GM23338 (cell line): ENCODE data around the gene NR2C2. TPM values are rescaled to one million over a fixed set of nuclear protein-coding genes. Genes with fewer than 3 reads are reported as not detected.

Experiments
- ATAC-seq: fragments of 200-7000 bp; cut with Tn5 transposase; 3 replicates; pipeline ENCODE4 v1.9.1; 2020
- DNase-seq: peaks from one replicate; pipeline ENCODE4 v3.0.0-alpha.2; 2015; ENCODE audit warnings: low spot score
- H2AFZ ChIP-seq: fragments of 200-600 bp; sonication (generic); 2 replicates; pipeline ENCODE4 v1.8.0; 2016; ENCODE audit warnings: antibody characterized with exemption, mild to moderate bottlenecking, moderate library complexity
- H3F3A ChIP-seq: fragments of 200-600 bp; sonication (generic); replicated peaks from 2 replicates; pipeline ENCODE4 v1.8.0; 2017; ENCODE audit warnings: antibody characterized with exemption, mixed run types, low read depth
- H3K27ac ChIP-seq: fragments of 200-600 bp; sonication (generic); 2 replicates; pipeline ENCODE4 v1.6.1; 2016; ENCODE audit warnings: low read depth
- H3K27me3 ChIP-seq: fragments of 200-600 bp; sonication (generic); 2 replicates; pipeline ENCODE4 v1.8.0; 2016; ENCODE audit warnings: mild to moderate bottlenecking, mixed run types, moderate library complexity; ENCODE audit not compliant: insufficient read depth
- H3K36me3 ChIP-seq: fragments of 200-600 bp; sonication (generic); 2 replicates; pipeline ENCODE4 v1.8.0; 2016; ENCODE audit warnings: mild to moderate bottlenecking; ENCODE audit not compliant: insufficient read depth
- H3K4me1 ChIP-seq: fragments of 200-600 bp; sonication (generic); 2 replicates; pipeline ENCODE4 v1.8.0; 2016; ENCODE audit warnings: mild to moderate bottlenecking, moderate library complexity; ENCODE audit not compliant: insufficient read depth
- H3K4me2 ChIP-seq: fragments of 200-600 bp; sonication (generic); 2 replicates; pipeline ENCODE4 v1.7.1; 2017; ENCODE audit warnings: mixed run types
- H3K4me3 ChIP-seq: fragments of 200-600 bp; sonication (generic); 2 replicates; pipeline ENCODE4 v1.6.1; 2016; ENCODE audit warnings: mixed run types
- H3K79me2 ChIP-seq: fragments of 200-600 bp; sonication (generic); replicated peaks from 2 replicates; pipeline ENCODE4 v1.8.0; 2017; ENCODE audit warnings: mild to moderate bottlenecking; ENCODE audit not compliant: insufficient read depth
- H3K9me2 ChIP-seq: fragments of 200-600 bp; sonication (generic); 2 replicates; pipeline ENCODE4 v1.8.0; 2017; ENCODE audit not compliant: insufficient read depth
- H4K20me1 ChIP-seq: fragments of 200-600 bp; sonication (generic); replicated peaks from 2 replicates; pipeline ENCODE4 v1.8.0; 2017; ENCODE audit warnings: mild to moderate bottlenecking; ENCODE audit not compliant: insufficient read depth
- H3K27ac Mint-ChIP-seq: 2 replicates; pipeline ENCODE4 v1.8.0; 2020; ENCODE audit warnings: inconsistent platforms, mild to moderate bottlenecking, moderate library complexity, mixed read lengths
- H3K27me3 Mint-ChIP-seq: 3 replicates; pipeline ENCODE4 v1.8.0; 2022; ENCODE audit warnings: low read depth, mild to moderate bottlenecking, moderate library complexity, mixed read lengths, inconsistent platforms; ENCODE audit not compliant: insufficient read depth, poor library complexity
- H3K36me3 Mint-ChIP-seq: 3 replicates; pipeline ENCODE4 v1.8.0; 2021; ENCODE audit warnings: low read depth, mild to moderate bottlenecking, inconsistent platforms, moderate library complexity, mixed read lengths
- H3K4me1 Mint-ChIP-seq: 3 replicates; pipeline ENCODE4 v1.8.0; 2020; ENCODE audit warnings: mild to moderate bottlenecking, inconsistent platforms, mixed read lengths
- H3K4me3 Mint-ChIP-seq: 3 replicates; pipeline ENCODE4 v1.8.0; 2021; ENCODE audit warnings: moderate library complexity, mild to moderate bottlenecking, inconsistent platforms, mixed read lengths
- H3K9me3 Mint-ChIP-seq: 3 replicates; pipeline ENCODE4 v1.8.0; 2020; ENCODE audit warnings: moderate library complexity, mild to moderate bottlenecking, inconsistent platforms, mixed read lengths
- CREB1 ChIP-seq: fragments of 250-450 bp; sonication (Bioruptor Pico); IDR thresholded peaks from 2 replicates; pipeline ENCODE4 v1.5.0; 2020; ENCODE audit warnings: low read depth, mild to moderate bottlenecking, moderate library complexity
- EZH2 ChIP-seq: fragments of 200-600 bp; sonication (generic); IDR thresholded peaks from one replicate; pipeline ENCODE4 v1.8.0; 2017; ENCODE audit warnings: antibody characterized with exemption, mild to moderate bottlenecking, low read depth; ENCODE audit not compliant: unreplicated experiment
- EZH2phosphoT487 ChIP-seq: fragments of 200-600 bp; sonication (generic); IDR thresholded peaks from one replicate; pipeline ENCODE4 v1.8.1; 2018; ENCODE audit warnings: antibody characterized with exemption; ENCODE audit not compliant: unreplicated experiment
- JUNB ChIP-seq: IDR thresholded peaks from one replicate; pipeline ENCODE4 v1.6.1; 2016; ENCODE audit warnings: antibody characterized with exemption; ENCODE audit not compliant: unreplicated experiment
- POLR2AphosphoS5 ChIP-seq: IDR thresholded peaks from 2 replicates; pipeline ENCODE4 v1.6.1; 2016; ENCODE audit warnings: antibody characterized with exemption, low read depth
- REST ChIP-seq: IDR thresholded peaks from one replicate; pipeline ENCODE4 v1.6.1; 2018; ENCODE audit warnings: antibody characterized with exemption; ENCODE audit not compliant: unreplicated experiment
- STAT1 ChIP-seq: IDR thresholded peaks from one replicate; pipeline ENCODE4 v1.6.1; 2016; ENCODE audit warnings: antibody characterized with exemption; ENCODE audit not compliant: unreplicated experiment
- ZNF114 ChIP-seq: fragments of 250-450 bp; sonication (Bioruptor Pico); IDR thresholded peaks from 2 replicates; pipeline ENCODE4 v1.5.0; 2020; ENCODE audit warnings: mild to moderate bottlenecking, moderate library complexity
- ZNF331 ChIP-seq: fragments of 250-450 bp; sonication (Bioruptor Pico); IDR thresholded peaks from 2 replicates; pipeline ENCODE4 v1.5.0; 2020; ENCODE audit warnings: low read depth, mild to moderate bottlenecking, moderate library complexity
- polyA plus RNA-seq: library from polyadenylated mRNA; unstranded; fragments of >200 nt; fragmentation: Nextera tagmentation; extraction: Ambion mirVana; gene quantifications from 2 replicates; pipeline ENCODE4 v1.2.1, GENCODE V29; 2016
- total RNA-seq: library from RNA; depleted of rRNA; stranded (reverse); fragments of >200 nt; shearing (Covaris generic); gene quantifications from 2 replicates; pipeline ENCODE4 v1.2.3, GENCODE V29; 2014
- TF ChIP-seq, protein P1 (sequence below): IDR thresholded peaks from 2 replicates; pipeline ENCODE4 v1.6.1; 2016; ENCODE audit warnings: antibody characterized with exemption
- TF ChIP-seq, protein P2 (sequence below): fragments of 250-450 bp; sonication (Bioruptor Pico); IDR thresholded peaks from 2 replicates; pipeline ENCODE4 v1.5.0; 2020; ENCODE audit warnings: mild to moderate bottlenecking, moderate library complexity

Gene NR2C2
- total and polyA plus RNA-seq, 2 experiments from 2014 or later = 12.0 to 57.2 TPM

DNA sequence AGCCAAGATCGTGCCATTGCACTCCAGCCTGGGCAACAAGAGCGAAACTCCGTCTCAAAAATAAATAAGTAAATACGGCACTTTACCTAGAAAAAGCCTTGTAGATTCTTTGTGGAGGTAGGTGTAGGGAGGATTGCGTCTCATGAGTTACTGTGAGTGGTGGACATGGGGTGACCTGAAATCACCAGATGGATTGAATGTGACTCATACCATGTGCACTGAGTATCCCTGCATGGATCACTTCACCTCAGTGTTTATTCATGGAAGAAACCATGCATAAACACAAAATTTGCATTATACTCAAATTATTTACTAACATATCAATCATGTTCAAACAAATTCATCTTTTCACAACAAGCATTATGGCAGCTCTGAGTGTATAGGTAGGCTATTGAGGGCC, 61.8 kb downstream of the NR2C2 start:
- Mint-ChIP-seq H3K27me3 (no peaks in the 10 kb centered on the region), H3K36me3 (peaks cover 28% of the 10 kb centered on the region), H3K27ac (no peak overlapping the region), H3K9me3 (no peaks in the 10 kb centered on the region), H3K4me1 (no peaks in the 10 kb centered on the region), H3K4me3 (no peak overlapping the region)
- H3F3A ChIP-seq = no peaks in the 10 kb centered on the region
- H4K20me1 ChIP-seq = peaks cover 28% of the 10 kb centered on the region
- no peak overlapping the region for H2AFZ ChIP-seq
- H3K9me2 ChIP-seq = no peaks in the 10 kb centered on the region
- no peaks in the 10 kb centered on the region for H3K27me3 ChIP-seq
- ATAC-seq = no peak
- TF ChIP-seq, protein P1, sequence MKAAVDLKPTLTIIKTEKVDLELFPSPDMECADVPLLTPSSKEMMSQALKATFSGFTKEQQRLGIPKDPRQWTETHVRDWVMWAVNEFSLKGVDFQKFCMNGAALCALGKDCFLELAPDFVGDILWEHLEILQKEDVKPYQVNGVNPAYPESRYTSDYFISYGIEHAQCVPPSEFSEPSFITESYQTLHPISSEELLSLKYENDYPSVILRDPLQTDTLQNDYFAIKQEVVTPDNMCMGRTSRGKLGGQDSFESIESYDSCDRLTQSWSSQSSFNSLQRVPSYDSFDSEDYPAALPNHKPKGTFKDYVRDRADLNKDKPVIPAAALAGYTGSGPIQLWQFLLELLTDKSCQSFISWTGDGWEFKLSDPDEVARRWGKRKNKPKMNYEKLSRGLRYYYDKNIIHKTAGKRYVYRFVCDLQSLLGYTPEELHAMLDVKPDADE = no peak
- TF ChIP-seq EZH2phosphoT487 (no peak), REST (no peak), CREB1 (CRISPR knock-in tag) (no peak), EZH2 (no peak), POLR2AphosphoS5 (no peak), ZNF331 (no peak), ZNF114 (CRISPR knock-in tag) (no peak), JUNB (no peak), STAT1 (no peak)
- TF ChIP-seq, protein P2, sequence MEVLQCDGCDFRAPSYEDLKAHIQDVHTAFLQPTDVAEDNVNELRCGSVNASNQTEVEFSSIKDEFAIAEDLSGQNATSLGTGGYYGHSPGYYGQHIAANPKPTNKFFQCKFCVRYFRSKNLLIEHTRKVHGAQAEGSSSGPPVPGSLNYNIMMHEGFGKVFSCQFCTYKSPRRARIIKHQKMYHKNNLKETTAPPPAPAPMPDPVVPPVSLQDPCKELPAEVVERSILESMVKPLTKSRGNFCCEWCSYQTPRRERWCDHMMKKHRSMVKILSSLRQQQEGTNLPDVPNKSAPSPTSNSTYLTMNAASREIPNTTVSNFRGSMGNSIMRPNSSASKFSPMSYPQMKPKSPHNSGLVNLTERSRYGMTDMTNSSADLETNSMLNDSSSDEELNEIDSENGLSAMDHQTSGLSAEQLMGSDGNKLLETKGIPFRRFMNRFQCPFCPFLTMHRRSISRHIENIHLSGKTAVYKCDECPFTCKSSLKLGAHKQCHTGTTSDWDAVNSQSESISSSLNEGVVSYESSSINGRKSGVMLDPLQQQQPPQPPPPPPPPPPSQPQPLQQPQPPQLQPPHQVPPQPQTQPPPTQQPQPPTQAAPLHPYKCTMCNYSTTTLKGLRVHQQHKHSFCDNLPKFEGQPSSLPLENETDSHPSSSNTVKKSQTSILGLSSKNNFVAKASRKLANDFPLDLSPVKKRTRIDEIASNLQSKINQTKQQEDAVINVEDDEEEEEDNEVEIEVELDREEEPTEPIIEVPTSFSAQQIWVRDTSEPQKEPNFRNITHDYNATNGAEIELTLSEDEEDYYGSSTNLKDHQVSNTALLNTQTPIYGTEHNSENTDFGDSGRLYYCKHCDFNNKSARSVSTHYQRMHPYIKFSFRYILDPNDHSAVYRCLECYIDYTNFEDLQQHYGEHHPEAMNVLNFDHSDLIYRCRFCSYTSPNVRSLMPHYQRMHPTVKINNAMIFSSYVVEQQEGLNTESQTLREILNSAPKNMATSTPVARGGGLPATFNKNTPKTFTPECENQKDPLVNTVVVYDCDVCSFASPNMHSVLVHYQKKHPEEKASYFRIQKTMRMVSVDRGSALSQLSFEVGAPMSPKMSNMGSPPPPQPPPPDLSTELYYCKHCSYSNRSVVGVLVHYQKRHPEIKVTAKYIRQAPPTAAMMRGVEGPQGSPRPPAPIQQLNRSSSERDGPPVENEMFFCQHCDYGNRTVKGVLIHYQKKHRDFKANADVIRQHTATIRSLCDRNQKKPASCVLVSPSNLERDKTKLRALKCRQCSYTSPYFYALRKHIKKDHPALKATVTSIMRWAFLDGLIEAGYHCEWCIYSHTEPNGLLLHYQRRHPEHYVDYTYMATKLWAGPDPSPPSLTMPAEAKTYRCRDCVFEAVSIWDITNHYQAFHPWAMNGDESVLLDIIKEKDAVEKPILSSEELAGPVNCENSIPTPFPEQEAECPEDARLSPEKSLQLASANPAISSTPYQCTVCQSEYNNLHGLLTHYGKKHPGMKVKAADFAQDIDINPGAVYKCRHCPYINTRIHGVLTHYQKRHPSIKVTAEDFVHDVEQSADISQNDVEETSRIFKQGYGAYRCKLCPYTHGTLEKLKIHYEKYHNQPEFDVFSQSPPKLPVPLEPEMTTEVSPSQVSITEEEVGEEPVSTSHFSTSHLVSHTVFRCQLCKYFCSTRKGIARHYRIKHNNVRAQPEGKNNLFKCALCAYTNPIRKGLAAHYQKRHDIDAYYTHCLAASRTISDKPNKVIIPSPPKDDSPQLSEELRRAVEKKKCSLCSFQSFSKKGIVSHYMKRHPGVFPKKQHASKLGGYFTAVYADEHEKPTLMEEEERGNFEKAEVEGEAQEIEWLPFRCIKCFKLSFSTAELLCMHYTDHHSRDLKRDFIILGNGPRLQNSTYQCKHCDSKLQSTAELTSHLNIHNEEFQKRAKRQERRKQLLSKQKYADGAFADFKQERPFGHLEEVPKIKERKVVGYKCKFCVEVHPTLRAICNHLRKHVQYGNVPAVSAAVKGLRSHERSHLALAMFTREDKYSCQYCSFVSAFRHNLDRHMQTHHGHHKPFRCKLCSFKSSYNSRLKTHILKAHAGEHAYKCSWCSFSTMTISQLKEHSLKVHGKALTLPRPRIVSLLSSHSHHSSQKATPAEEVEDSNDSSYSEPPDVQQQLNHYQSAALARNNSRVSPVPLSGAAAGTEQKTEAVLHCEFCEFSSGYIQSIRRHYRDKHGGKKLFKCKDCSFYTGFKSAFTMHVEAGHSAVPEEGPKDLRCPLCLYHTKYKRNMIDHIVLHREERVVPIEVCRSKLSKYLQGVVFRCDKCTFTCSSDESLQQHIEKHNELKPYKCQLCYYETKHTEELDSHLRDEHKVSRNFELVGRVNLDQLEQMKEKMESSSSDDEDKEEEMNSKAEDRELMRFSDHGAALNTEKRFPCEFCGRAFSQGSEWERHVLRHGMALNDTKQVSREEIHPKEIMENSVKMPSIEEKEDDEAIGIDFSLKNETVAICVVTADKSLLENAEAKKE (CRISPR knock-in tag) = no peak
- H3K79me2 ChIP-seq = peaks cover 3% of the 10 kb centered on the region; the same call in 1 of the 2 replicates
- no peaks in the 10 kb centered on the region for H3K4me1 ChIP-seq
- H3K4me2 ChIP-seq = no peak overlapping the region
- no peak for DNase-seq
- peaks cover 2% of the 10 kb centered on the region for H3K36me3 ChIP-seq
- no peak overlapping the region for H3K4me3 ChIP-seq
- no peak overlapping the region for H3K27ac ChIP-seq
